ENCODE data around the gene ITGB6.
"Not testable (repeated sequence)": the region's sequence is repeated elsewhere in the genome, so short reads cannot be mapped to it uniquely, and the experiment has no call there.

Gene ITGB6

GRCh38 chr2:160181146-160181836, 18.8 kb downstream of the ITGB6 start:
- DNase-seq: not testable (repeated sequence)

GRCh38 chr2:160180690-160181089, 19.4 kb downstream of the ITGB6 start:
- DNase-seq: not testable (repeated sequence)

DNA sequence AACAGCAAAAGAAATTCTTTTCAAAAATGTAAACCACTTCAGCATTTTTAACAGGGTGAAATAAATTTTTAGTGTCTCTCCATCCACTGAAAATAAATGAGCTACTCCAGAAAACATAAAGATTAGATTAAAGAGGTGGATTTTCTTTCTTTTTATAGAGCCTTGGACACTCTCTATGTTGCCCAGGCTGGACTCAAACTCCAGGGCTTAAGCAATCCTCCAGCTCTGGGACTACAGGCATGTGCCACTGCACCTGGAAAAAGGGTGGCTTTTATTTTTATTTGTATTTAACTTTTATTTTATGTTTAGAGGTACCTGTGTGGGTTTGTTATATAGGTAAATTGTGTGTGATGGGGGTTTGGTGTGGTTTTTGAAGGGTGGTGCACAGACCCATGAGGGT, 19.9 kb downstream of the ITGB6 start:
- DNase-seq: no peak

GRCh38 chr2:160175169-160176134, 24.6 kb downstream of the ITGB6 start:
- no peak for DNase-seq

- peak; percentile 12 for DNase-seq
Measured at GRCh38 chr2:160174322-160174721, 25.8 kb downstream of the ITGB6 start.

DNA sequence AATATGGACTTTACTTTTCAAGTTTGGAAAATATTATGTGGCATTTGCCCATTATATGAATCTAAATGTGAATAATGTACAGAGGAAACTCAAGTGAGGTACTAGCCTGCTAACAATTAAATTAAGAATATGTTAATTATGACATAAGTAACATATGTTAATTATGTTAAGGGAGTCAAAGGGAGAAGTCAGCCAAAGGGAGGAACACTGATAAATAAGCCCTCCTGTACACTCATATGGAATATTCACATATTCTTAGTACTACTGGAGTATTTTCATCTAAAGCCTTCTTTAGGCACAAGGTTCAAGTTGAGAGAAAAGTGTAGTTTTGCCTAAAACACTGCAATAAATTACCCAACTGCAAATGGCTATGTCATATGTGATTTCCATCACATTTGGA, 30.1 kb downstream of the ITGB6 start:
- DNase-seq: no peak

- no peak for DNase-seq
Measured at GRCh38 chr2:160169471-160169870, 30.6 kb downstream of the ITGB6 start.

DNA sequence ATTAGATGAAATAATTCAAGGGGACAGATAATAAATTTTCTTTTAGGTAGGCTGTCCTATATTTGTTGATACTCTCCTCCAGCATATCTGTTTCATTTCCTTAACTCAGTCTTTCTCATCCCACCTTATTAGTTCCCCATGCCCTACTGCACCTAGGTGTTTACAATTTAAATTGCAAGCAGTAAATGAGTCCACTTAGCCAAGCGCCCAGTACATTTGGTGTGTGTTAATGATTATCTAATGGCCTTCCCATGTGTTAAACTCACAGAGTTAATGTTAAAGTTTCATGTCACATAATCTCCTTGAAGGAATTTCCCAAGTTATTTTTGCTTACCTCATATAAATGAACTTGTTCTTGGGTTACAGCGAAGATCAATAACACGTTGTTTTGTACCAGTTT, 31.2 kb downstream of the ITGB6 start:
- DNase-seq: no peak

GRCh38 chr2:160167089-160167740, 32.9 kb downstream of the ITGB6 start:
- no peak for DNase-seq

DNA sequence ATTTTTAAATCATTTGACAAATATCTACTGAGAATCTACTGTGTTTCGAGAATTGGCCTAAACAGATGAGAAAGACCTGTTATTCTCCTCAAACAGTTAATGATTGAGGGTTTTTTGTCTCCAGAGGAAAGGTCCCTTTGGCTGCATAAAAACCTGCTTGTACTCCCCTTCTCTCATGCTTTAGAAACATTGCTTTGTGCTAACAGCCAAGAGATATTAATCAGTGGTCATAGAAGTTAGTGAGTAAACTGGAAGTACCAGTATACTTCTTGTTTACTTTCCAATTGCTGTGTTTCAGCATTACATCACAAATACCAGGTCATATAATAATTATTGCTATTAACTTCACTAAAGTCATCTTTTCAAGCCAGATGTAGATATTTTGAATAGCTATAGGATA, 34.1 kb downstream of the ITGB6 start:
- no peak for DNase-seq

- no peak for DNase-seq
Measured at GRCh38 chr2:160165081-160165480, 35.0 kb downstream of the ITGB6 start.

DNA sequence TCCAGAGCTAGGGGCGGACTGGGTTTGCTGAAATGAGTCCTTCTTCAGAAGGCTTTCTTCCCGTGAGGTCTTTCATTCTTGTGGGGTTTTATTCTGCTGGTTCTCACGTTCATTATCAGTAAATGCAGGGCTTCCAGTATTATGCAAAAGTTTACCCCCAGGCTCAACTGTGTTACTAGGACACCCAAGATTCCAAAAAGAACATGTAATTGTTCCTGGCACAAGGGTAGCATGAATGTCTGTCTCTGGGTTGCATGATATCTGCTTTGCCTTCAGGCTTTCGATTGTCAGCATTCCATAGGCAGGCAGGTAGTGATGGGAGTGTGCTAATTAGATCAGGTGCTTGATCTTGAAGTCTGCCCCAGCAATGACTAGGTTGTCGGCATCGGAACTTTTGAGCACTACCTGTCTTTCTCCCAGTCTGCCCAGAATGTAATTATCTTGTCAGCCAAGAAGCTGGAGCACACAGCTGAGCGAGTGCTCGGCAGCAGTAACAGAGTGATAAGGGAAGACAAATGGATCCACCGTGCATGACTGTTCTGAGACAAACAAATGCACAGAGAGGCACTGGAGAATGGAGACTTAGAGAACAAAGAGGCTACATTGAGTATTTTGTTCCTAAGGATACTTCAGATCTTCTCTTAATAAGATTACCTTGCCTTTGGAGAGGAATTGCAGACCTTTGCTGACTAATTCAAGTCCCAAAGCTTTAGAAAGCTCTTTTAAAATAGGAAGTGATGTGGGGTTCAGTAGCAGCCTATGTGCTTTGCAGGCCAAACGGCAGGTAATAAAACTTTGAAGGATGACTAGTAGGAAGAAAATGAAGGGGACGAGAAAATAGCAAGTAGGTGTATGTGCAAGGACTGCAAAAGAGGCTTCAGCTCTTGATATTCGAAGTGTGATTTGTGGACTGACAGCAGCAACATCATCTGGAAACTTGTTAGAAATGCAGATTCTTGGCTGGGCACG, 41.9 kb downstream of the ITGB6 start:
- peak; percentile 99 for DNase-seq

DNA sequence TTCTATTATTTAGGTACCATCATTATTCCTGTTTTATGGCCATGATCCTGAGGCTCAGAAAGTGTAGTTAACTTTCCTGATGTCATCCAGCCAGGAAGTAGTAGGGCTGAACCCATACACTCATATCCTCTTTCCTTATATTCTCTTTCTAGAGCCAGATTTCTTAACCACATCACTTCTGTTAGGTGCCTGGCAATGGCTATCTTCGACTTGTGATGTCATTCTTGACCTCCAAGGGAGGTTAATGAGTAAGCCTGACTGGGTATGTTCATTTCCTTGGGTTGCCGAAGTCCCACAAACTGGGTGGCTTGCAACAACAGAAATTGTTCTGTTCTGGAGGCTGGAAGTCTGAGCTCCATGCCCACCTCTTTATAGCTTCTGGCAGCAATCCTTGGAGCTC, 43.4 kb downstream of the ITGB6 start:
- peak; percentile 96 for DNase-seq

- peak; percentile 66 for DNase-seq
Measured at GRCh38 chr2:160156100-160156499, 44.0 kb downstream of the ITGB6 start.

DNA sequence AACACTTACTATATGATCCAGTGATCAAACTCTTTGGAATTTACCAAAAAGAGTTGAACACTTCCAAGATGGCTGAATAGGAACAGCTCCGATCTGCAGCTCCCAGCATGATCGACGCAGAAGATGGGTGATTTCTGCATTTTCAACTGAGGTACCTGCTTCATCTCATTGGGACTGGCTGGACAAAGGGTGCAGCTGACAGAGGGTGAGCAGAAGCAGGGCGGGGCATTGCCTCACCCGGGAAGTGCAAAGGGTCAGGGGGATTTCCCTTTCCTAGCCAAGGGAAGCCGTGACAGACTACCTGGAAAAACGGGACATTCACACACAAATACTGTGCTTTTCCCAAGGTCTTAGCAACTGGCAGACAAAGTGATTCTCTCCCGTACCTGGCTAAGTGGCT, 51.7 kb downstream of the ITGB6 start:
- DNase-seq: not testable (repeated sequence)

GRCh38 chr2:160145471-160145870, 54.6 kb downstream of the ITGB6 start:
- DNase-seq: no peak

GRCh38 chr2:160144280-160144990, 55.6 kb downstream of the ITGB6 start:
- DNase-seq: no peak

DNA sequence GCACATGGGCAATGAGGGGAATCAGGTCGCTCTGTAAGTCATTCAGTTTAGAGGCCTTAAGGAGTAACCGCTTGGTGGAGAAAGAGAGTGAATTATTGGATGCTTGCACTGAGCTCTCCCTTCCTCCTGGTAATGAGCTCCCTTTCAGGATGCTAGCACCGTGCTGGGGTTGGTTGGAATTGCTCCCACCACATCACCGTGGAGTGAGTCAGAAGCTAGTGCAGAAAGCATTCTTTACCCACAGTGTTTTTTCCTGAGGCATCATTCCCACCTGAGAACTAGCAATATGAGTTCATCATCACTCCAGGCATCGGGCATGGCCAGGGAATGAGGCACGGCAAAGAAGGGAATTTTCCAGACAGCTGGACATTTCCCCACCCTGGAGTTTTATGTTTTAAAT, 57.6 kb downstream of the ITGB6 start:
- DNase-seq: peak; percentile 72

GRCh38 chr2:160141912-160142311, 58.2 kb downstream of the ITGB6 start:
- DNase-seq: no peak

- DNase-seq: no peak
Measured at GRCh38 chr2:160141419-160141818, 58.7 kb downstream of the ITGB6 start.

- no peak for DNase-seq
Measured at GRCh38 chr2:160140471-160140870, 59.6 kb downstream of the ITGB6 start.

GRCh38 chr2:160139991-160140390, 60.1 kb downstream of the ITGB6 start:
- no peak for DNase-seq
